Measurements from ENCODE around the gene OLFML3.

OLFML3 gene

DNA sequence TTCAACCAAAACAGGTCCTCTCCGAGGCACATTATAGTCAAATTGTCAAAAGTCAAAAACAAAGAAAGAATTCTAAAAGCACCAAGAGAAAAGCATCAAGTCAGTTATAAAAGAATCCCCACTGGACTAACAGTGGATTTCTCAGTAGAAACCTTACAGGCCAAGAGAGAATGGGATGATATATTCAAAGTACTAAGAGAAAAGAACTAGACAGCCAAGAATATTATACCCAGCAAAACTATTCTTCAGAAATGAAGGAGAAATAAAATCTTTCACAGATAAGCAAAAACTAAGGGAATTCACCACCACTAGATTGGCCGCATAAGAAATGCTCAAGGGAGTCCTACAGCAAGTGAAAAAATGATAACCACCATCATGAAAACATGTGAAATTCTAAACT is 16.1 kb downstream of the OLFML3 start:
- no peak for TF ChIP-seq EZH2phosphoT487 (IDR thresholded peaks at IDR 0.05; ENCODE audit: borderline replicate concordance)
- TF ChIP-seq, protein P1, sequence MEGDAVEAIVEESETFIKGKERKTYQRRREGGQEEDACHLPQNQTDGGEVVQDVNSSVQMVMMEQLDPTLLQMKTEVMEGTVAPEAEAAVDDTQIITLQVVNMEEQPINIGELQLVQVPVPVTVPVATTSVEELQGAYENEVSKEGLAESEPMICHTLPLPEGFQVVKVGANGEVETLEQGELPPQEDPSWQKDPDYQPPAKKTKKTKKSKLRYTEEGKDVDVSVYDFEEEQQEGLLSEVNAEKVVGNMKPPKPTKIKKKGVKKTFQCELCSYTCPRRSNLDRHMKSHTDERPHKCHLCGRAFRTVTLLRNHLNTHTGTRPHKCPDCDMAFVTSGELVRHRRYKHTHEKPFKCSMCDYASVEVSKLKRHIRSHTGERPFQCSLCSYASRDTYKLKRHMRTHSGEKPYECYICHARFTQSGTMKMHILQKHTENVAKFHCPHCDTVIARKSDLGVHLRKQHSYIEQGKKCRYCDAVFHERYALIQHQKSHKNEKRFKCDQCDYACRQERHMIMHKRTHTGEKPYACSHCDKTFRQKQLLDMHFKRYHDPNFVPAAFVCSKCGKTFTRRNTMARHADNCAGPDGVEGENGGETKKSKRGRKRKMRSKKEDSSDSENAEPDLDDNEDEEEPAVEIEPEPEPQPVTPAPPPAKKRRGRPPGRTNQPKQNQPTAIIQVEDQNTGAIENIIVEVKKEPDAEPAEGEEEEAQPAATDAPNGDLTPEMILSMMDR (conservative IDR thresholded peaks at IDR 0.05; ENCODE audit: low read length), result no peak
- Histone ChIP-seq H3K4me1 (ENCODE audit: insufficient read depth, low read length, poor library complexity, severe bottlenecking) (no peaks in the 10 kb centered on the region), H3K9ac (ENCODE audit: low read depth, low read length, poor library complexity, severe bottlenecking) (no peak overlapping the region), H4K20me1 (ENCODE audit: insufficient read depth, low read length, poor library complexity, severe bottlenecking) (no peaks in the 10 kb centered on the region), H3F3A (ENCODE audit: low read depth) (no peaks in the 10 kb centered on the region), H3K36me3 (ENCODE audit: insufficient read depth, low read length) (no peaks in the 10 kb centered on the region), H3K4me2 (ENCODE audit: low read depth, low read length, poor library complexity, severe bottlenecking) (no peak overlapping the region), H2AFZ (ENCODE audit: low read length) (no peak overlapping the region), H3K9me2 (replicated peaks; ENCODE audit: low read depth, low read length) (no peaks in the 10 kb centered on the region), H3K9me3 (ENCODE audit: insufficient read depth, low read depth, low read length) (peaks cover 10% of the 10 kb centered on the region; the same call in 1 of the 2 replicates), H3K4me3 (ENCODE audit: low read length, poor library complexity, severe bottlenecking) (no peak overlapping the region), H3K79me2 (ENCODE audit: insufficient read depth, low read length) (no peaks in the 10 kb centered on the region), H3K27me3 (ENCODE audit: insufficient read depth, low read length, poor library complexity, severe bottlenecking) (no peaks in the 10 kb centered on the region)

GRCh38 chr1:113998361-113998760 is 19.1 kb downstream of the OLFML3 start:
- Histone ChIP-seq H3K36me3 (ENCODE audit: insufficient read depth, low read length) (no peaks in the 10 kb centered on the region), H3K27me3 (ENCODE audit: insufficient read depth, low read length, poor library complexity, severe bottlenecking) (no peaks in the 10 kb centered on the region), H3K4me3 (ENCODE audit: low read length, poor library complexity, severe bottlenecking) (no peak overlapping the region), H3F3A (ENCODE audit: low read depth) (no peaks in the 10 kb centered on the region), H2AFZ (ENCODE audit: low read length) (no peak overlapping the region), H3K79me2 (ENCODE audit: insufficient read depth, low read length) (no peaks in the 10 kb centered on the region), H3K9me3 (ENCODE audit: insufficient read depth, low read depth, low read length) (peaks cover 10% of the 10 kb centered on the region; the same call in 1 of the 2 replicates), H3K9me2 (replicated peaks; ENCODE audit: low read depth, low read length) (no peaks in the 10 kb centered on the region), H4K20me1 (ENCODE audit: insufficient read depth, low read length, poor library complexity, severe bottlenecking) (no peaks in the 10 kb centered on the region), H3K4me1 (ENCODE audit: insufficient read depth, low read length, poor library complexity, severe bottlenecking) (peaks cover 5% of the 10 kb centered on the region), H3K4me2 (ENCODE audit: low read depth, low read length, poor library complexity, severe bottlenecking) (no peak overlapping the region), H3K9ac (ENCODE audit: low read depth, low read length, poor library complexity, severe bottlenecking) (no peak overlapping the region)
- TF ChIP-seq, protein P1 (conservative IDR thresholded peaks at IDR 0.05; ENCODE audit: low read length), result no peak
- TF ChIP-seq EZH2phosphoT487 (IDR thresholded peaks at IDR 0.05; ENCODE audit: borderline replicate concordance), result no peak

DNA sequence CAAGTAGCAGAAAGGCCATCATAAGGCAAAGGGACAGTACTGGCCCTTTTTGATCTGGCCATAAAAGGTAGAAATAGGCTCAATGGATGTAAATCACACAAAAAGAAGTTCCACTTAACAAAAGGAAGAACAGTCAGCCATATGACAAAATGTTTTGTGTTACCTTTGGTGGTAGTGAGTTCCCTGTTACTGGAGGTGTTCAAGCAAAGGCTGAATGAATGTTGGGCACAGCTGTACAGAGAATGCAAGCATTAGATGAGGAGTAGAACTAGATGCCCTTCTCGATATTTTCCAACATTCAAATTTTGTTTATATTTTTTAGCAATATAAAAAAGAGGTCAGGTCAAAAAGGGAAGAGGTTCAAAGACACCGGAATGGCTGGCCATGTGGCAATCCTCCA is 20.0 kb downstream of the OLFML3 start:
- H3K9ac ChIP-seq (ENCODE audit: low read depth, low read length, poor library complexity, severe bottlenecking), result no peak overlapping the region
- TF ChIP-seq, protein P1 (conservative IDR thresholded peaks at IDR 0.05; ENCODE audit: low read length), result no peak
- no peak for TF ChIP-seq EZH2phosphoT487 (IDR thresholded peaks at IDR 0.05; ENCODE audit: borderline replicate concordance)
- H3K27me3 ChIP-seq (ENCODE audit: insufficient read depth, low read length, poor library complexity, severe bottlenecking), result no peaks in the 10 kb centered on the region
- H3K36me3 ChIP-seq (ENCODE audit: insufficient read depth, low read length), result no peaks in the 10 kb centered on the region
- H3K4me1 ChIP-seq (ENCODE audit: insufficient read depth, low read length, poor library complexity, severe bottlenecking), result peaks cover 10% of the 10 kb centered on the region
- H3K9me3 ChIP-seq (ENCODE audit: insufficient read depth, low read depth, low read length), result peaks cover 7% of the 10 kb centered on the region; the same call in 1 of the 2 replicates
- H3K4me2 ChIP-seq (ENCODE audit: low read depth, low read length, poor library complexity, severe bottlenecking), result no peak overlapping the region
- H4K20me1 ChIP-seq (ENCODE audit: insufficient read depth, low read length, poor library complexity, severe bottlenecking), result no peaks in the 10 kb centered on the region
- H3F3A ChIP-seq (ENCODE audit: low read depth), result no peaks in the 10 kb centered on the region
- H2AFZ ChIP-seq (ENCODE audit: low read length), result no peak overlapping the region
- H3K9me2 ChIP-seq (replicated peaks; ENCODE audit: low read depth, low read length), result no peaks in the 10 kb centered on the region
- no peaks in the 10 kb centered on the region for H3K79me2 ChIP-seq (ENCODE audit: insufficient read depth, low read length)
- no peak overlapping the region for H3K4me3 ChIP-seq (ENCODE audit: low read length, poor library complexity, severe bottlenecking)

All from Loucy (cell line).